HL-60 (cell line): Measurements from ENCODE around the gene ADAMTS3.

Experiments
- GABPA ChIP-seq: IDR thresholded peaks from 2 replicates; pipeline ENCODE4 v1.6.1; 2012; ENCODE audit warnings: low read depth
- POLR2AphosphoS5 ChIP-seq: IDR thresholded peaks from 2 replicates; pipeline ENCODE4 v1.6.1; 2012; ENCODE audit warnings: low read depth
- SPI1 ChIP-seq: IDR thresholded peaks from 2 replicates; pipeline ENCODE4 v1.6.1; 2012; ENCODE audit warnings: low read depth, mild to moderate bottlenecking, borderline replicate concordance
- TF ChIP-seq, protein P1 (sequence below): IDR thresholded peaks from one replicate; pipeline ENCODE4 v1.5.1; 2011; ENCODE audit warnings: low read length, control low read depth, inconsistent platforms; ENCODE audit not compliant: insufficient read depth
- TF ChIP-seq, protein P2 (sequence below): IDR thresholded peaks from 2 replicates; pipeline ENCODE4 v1.6.1; 2012; ENCODE audit warnings: low read depth; ENCODE audit not compliant: insufficient replicate concordance

DNA sequence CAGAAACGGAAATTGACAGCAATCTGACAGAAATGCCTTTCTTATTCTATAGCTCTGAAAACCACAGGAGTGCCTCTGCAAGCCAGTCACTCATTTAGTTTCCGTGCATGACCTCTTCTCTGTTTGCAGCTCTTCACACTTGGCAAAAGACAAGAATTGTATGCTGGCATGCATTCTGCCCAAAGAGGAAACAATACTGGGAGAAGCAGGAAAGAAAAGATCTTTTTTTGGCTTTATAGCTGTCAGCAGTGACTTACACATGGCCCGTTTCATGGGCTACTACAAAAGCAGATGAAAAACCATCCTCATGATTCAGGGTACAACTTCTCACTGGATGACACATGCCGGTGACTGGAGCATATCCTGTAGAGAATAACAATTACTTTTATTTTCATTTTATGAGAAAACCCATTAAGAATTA lies 249.4 kb downstream of the ADAMTS3 start:
- TF ChIP-seq, protein P1, sequence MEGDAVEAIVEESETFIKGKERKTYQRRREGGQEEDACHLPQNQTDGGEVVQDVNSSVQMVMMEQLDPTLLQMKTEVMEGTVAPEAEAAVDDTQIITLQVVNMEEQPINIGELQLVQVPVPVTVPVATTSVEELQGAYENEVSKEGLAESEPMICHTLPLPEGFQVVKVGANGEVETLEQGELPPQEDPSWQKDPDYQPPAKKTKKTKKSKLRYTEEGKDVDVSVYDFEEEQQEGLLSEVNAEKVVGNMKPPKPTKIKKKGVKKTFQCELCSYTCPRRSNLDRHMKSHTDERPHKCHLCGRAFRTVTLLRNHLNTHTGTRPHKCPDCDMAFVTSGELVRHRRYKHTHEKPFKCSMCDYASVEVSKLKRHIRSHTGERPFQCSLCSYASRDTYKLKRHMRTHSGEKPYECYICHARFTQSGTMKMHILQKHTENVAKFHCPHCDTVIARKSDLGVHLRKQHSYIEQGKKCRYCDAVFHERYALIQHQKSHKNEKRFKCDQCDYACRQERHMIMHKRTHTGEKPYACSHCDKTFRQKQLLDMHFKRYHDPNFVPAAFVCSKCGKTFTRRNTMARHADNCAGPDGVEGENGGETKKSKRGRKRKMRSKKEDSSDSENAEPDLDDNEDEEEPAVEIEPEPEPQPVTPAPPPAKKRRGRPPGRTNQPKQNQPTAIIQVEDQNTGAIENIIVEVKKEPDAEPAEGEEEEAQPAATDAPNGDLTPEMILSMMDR = no peak
- no peak for TF ChIP-seq SPI1
- no peak for TF ChIP-seq POLR2AphosphoS5
- TF ChIP-seq, protein P2, sequence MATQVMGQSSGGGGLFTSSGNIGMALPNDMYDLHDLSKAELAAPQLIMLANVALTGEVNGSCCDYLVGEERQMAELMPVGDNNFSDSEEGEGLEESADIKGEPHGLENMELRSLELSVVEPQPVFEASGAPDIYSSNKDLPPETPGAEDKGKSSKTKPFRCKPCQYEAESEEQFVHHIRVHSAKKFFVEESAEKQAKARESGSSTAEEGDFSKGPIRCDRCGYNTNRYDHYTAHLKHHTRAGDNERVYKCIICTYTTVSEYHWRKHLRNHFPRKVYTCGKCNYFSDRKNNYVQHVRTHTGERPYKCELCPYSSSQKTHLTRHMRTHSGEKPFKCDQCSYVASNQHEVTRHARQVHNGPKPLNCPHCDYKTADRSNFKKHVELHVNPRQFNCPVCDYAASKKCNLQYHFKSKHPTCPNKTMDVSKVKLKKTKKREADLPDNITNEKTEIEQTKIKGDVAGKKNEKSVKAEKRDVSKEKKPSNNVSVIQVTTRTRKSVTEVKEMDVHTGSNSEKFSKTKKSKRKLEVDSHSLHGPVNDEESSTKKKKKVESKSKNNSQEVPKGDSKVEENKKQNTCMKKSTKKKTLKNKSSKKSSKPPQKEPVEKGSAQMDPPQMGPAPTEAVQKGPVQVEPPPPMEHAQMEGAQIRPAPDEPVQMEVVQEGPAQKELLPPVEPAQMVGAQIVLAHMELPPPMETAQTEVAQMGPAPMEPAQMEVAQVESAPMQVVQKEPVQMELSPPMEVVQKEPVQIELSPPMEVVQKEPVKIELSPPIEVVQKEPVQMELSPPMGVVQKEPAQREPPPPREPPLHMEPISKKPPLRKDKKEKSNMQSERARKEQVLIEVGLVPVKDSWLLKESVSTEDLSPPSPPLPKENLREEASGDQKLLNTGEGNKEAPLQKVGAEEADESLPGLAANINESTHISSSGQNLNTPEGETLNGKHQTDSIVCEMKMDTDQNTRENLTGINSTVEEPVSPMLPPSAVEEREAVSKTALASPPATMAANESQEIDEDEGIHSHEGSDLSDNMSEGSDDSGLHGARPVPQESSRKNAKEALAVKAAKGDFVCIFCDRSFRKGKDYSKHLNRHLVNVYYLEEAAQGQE = no peak
- no peak for TF ChIP-seq GABPA
